D721Med (cell line): Measurements from ENCODE around the gene ZNF184.

ENCODE experiments used
- DNase-seq: peaks from one replicate; pipeline ENCODE4 v3.0.0; 2011; ENCODE audit warnings: low spot score; ENCODE audit not compliant: insufficient read length
- FAIRE-seq: peaks from 2 replicates; lab custom pipeline; 2011; peaks lifted over from hg19 to GRCh38; lab: Jason Lieb, UNC
- CTCF ChIP-seq: IDR thresholded peaks from 2 replicates; pipeline ENCODE4 v1.5.1; 2012; ENCODE audit warnings: mild to moderate bottlenecking, control low read depth; ENCODE audit not compliant: insufficient read depth; ENCODE audit errors: missing control alignments

Gene ZNF184

GRCh38 chr6:27472617-27473400 is at the start of gene ZNF184:
ZNF184 (minus strand) TSS chr6:27473105; CDS start chr6:27472294, 811 bp downstream.
- FAIRE-seq = no peak
- peak; percentile 56 for DNase-seq
- TF ChIP-seq CTCF = no peak

GRCh38 chr6:27518881-27519795 is 46.2 kb upstream of the ZNF184 start:
- TF ChIP-seq CTCF = peak; percentile 70
- DNase-seq (no peak), FAIRE-seq (peak; percentile 41)

- FAIRE-seq = no peak
Observed at GRCh38 chr6:27517928-27518787, 45.3 kb upstream of the ZNF184 start.

GRCh38 chr6:27517238-27517637 is 44.3 kb upstream of the ZNF184 start:
- no peak for TF ChIP-seq CTCF
- FAIRE-seq (no peak), DNase-seq (no peak)

More at GRCh38 chr6:27517928-27518787, 45.3 kb upstream of the ZNF184 start:
- no peak for DNase-seq
- no peak for TF ChIP-seq CTCF

GRCh38 chr6:27514906-27515495 is 42.1 kb upstream of the ZNF184 start:
- no peak for FAIRE-seq
- no peak for DNase-seq
- TF ChIP-seq CTCF = no peak

GRCh38 chr6:27512525-27512924 is 39.6 kb upstream of the ZNF184 start:
- no peak for TF ChIP-seq CTCF
- FAIRE-seq (no peak), DNase-seq (no peak)
